ENCODE measurements around the gene ZBTB7C. TPM values are rescaled to one million over a fixed set of nuclear protein-coding genes. Genes with fewer than 3 reads are reported as not detected.

The ZBTB7C gene
- total and polyA plus RNA-seq, 10 of the 15 experiments (the other 5 are each of a cell fraction or from before 2014, with no cell fraction given) = under 0.01 to 0.08 (median 0.01) TPM; not detected in 7

DNA sequence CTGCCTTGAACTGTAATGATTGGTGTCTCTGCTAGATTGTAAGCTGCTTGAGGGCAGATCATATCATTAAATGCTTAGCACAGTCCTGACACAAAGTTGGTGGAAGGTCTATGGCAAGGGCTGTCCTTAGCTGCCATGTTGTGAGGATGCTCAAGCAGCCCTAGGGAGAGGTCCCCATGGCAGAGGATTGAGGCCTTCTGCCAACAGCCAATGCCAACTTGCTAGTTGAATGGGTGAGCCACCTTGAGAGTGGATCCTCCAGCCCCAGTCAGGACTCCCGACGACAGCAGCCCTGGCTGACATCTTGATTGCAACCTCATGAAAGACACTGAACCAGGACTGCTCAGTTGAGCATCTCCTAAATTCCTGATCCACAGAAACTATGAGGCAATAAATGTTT, 363.4 kb downstream of the ZBTB7C start:
- FAIRE-seq = no peak

More for the DNA sequence above, 363.4 kb downstream of the ZBTB7C start:
- BruUV-seq (replicated peaks) = no TSS peak
- Histone ChIP-seq H3K4me2 (ENCODE audit: control insufficient read depth, insufficient read depth) (no peak overlapping the region), H4K20me1 (ENCODE audit: control insufficient read depth, insufficient read depth) (no peaks in the 10 kb centered on the region), H3K36me3 (ENCODE audit: control insufficient read depth in 2 of 2, insufficient read depth in 2 of 2, low read length in 1 of 2) (no peaks in the 10 kb centered on the region), H3K4me1 (ENCODE audit: control insufficient read depth, insufficient read depth, low read length) (no peaks in the 10 kb centered on the region), H3K9ac (ENCODE audit: control insufficient read depth, insufficient read depth, low read length) (no peak overlapping the region), H3K27ac (ENCODE audit: control insufficient read depth, insufficient read depth) (no peak overlapping the region), H3K4me3 (no peak overlapping the region), H2AFZ (ENCODE audit: control insufficient read depth, low read depth, low read length) (no peak overlapping the region), H3K27me3 (replicated peaks in 1 of 2; ENCODE audit: control insufficient read depth in 2 of 2, insufficient read depth in 2 of 2, low read length in 1 of 2) (no peaks in the 10 kb centered on the region; a peak in 3 of 4 replicates), H3K79me2 (ENCODE audit: control insufficient read depth, insufficient read depth, low read length) (no peaks in the 10 kb centered on the region), H3K9me3 (replicated peaks; ENCODE audit: control insufficient read depth, insufficient read depth, low read length) (no peaks in the 10 kb centered on the region)
- ChIA-PET POLR2A (no interaction called here), SMC1A (ENCODE audit: uncharacterized antibody, unreplicated experiment) (no interaction called here), CTCF (interaction anchor here (0.7 to 0.8 kb wide), 2 partner anchors 26 to 397 kb away, joined by 3 to 4 read pairs; no protein-coding TSS in a partner anchor), RAD21 (ENCODE audit: unreplicated experiment) (no interaction called here)
- in situ Hi-C loops (cut with MboI) (no loop called here), intact Hi-C loops (cut with micrococcal nuclease; ENCODE audit: unreplicated experiment) (no loop called here)
- WGBS (ENCODE audit: insufficient coverage, insufficient replicate concordance, low lambda C conversion rate, missing lambda C conversion rate) = 0% methylated on average over 2 of the region's 2 CpGs
- no peak for ATAC-seq
- no peak for DNase-seq (ENCODE audit: low read depth, low spot score)
- TF ChIP-seq MTA3 (IDR thresholded peaks at IDR 0.05; ENCODE audit: borderline replicate concordance, low read length) = no peak
- TF ChIP-seq HDAC2 (IDR thresholded peaks at IDR 0.05) = no peak
- TF ChIP-seq NR2C1 (IDR thresholded peaks at IDR 0.05) = no peak
- TF ChIP-seq LARP7 (IDR thresholded peaks at IDR 0.05) = no peak
- TF ChIP-seq RFX5 (IDR thresholded peaks at IDR 0.05; ENCODE audit: low read depth, low read length) = no peak
- TF ChIP-seq SIX5 (IDR thresholded peaks at IDR 0.05; ENCODE audit: low read depth, low read length, severe bottlenecking) = no peak
- no peak for TF ChIP-seq RAD21 (IDR thresholded peaks at IDR 0.05; ENCODE audit: insufficient read depth, low read depth, low read length)
- TF ChIP-seq ASH2L (IDR thresholded peaks at IDR 0.05; ENCODE audit: borderline replicate concordance, low read depth) = no peak
- TF ChIP-seq RAD51 (IDR thresholded peaks at IDR 0.05) = no peak
- no peak for TF ChIP-seq ZNF207 (IDR thresholded peaks at IDR 0.05; ENCODE audit: borderline replicate concordance)
- TF ChIP-seq, protein P1, sequence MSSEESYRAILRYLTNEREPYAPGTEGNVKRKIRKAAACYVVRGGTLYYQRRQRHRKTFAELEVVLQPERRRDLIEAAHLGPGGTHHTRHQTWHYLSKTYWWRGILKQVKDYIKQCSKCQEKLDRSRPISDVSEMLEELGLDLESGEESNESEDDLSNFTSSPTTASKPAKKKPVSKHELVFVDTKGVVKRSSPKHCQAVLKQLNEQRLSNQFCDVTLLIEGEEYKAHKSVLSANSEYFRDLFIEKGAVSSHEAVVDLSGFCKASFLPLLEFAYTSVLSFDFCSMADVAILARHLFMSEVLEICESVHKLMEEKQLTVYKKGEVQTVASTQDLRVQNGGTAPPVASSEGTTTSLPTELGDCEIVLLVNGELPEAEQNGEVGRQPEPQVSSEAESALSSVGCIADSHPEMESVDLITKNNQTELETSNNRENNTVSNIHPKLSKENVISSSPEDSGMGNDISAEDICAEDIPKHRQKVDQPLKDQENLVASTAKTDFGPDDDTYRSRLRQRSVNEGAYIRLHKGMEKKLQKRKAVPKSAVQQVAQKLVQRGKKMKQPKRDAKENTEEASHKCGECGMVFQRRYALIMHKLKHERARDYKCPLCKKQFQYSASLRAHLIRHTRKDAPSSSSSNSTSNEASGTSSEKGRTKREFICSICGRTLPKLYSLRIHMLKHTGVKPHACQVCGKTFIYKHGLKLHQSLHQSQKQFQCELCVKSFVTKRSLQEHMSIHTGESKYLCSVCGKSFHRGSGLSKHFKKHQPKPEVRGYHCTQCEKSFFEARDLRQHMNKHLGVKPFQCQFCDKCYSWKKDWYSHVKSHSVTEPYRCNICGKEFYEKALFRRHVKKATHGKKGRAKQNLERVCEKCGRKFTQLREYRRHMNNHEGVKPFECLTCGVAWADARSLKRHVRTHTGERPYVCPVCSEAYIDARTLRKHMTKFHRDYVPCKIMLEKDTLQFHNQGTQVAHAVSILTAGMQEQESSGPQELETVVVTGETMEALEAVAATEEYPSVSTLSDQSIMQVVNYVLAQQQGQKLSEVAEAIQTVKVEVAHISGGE (CRISPR knock-in tag; IDR thresholded peaks at IDR 0.05) = no peak
- no peak for TF ChIP-seq NRF1 (conservative IDR thresholded peaks at IDR 0.05; ENCODE audit: low read depth, low read length)

Measured in GM12878 (cell line).